CD4-positive, alpha-beta T cell (primary cell): Measurements from ENCODE around the gene RPS6KA2. TPM values are rescaled to one million over a fixed set of nuclear protein-coding genes. Genes with fewer than 3 reads are reported as not detected.

Experiments used
- microRNA-seq: library from miRNA; unstranded; fragments of <30 nt; microRNA quantifications from one replicate; pipeline ENCODE4 v1.2.0, GENCODE V29; 2021; ENCODE audit warnings: borderline microRNAs expressed, borderline replicate concordance
- total RNA-seq, 174 experiments: library from RNA in 2 of 174; stranded (reverse) in 2 of 174; gene quantifications; one replicate each; pipeline ENCODE4 v1.2.3 and lab custom pipeline; 2021 to 2026

The RPS6KA2 gene
- total RNA-seq, 2 experiments from 2014 or later, result 5.6 to 6.2 TPM

Small RNA genes lying within 50 kb of the gene (microRNA-seq; reads per million reads assigned to microRNA genes)
- gene MIR1913, result not detected

Other genes with a start within 250 kb of the RPS6KA2 start
- gene MPC1, start 244.3 kb downstream of the RPS6KA2 start, total RNA-seq, result 10 to 100 TPM; 17.4 to 19.3 TPM
- under 1 TPM; 0.52 to 0.75 TPM for gene RAMACL, start 40.6 kb downstream of the RPS6KA2 start, total RNA-seq